Hematopoietic multipotent progenitor cell (in vitro differentiated cells): Measurements from ENCODE around the gene CDC40. TPM values are rescaled to one million over a fixed set of nuclear protein-coding genes. Genes with fewer than 3 reads are reported as not detected.
"Not testable (repeated sequence)": the region's sequence is repeated elsewhere in the genome, so short reads cannot be mapped to it uniquely, and the experiment has no call there.

Experiments
- DNase-seq, 3 donors: peaks; one replicate each; pipeline ENCODE4 v3.0.0-alpha.2; 2011 to 2015; ENCODE audit warnings: low read depth in 2 of 3, low spot score in 2 of 3
- total RNA-seq: library from RNA; depleted of rRNA; stranded (reverse); fragments of >200 nt; gene quantifications from one replicate; pipeline ENCODE4 v1.2.3, GENCODE V29; 2012

CDC40 gene
- total RNA-seq, 1 donor: 15.9 TPM

GRCh38 chr6:110266996-110267395, 86.8 kb downstream of the CDC40 start:
- no peak for DNase-seq

DNA sequence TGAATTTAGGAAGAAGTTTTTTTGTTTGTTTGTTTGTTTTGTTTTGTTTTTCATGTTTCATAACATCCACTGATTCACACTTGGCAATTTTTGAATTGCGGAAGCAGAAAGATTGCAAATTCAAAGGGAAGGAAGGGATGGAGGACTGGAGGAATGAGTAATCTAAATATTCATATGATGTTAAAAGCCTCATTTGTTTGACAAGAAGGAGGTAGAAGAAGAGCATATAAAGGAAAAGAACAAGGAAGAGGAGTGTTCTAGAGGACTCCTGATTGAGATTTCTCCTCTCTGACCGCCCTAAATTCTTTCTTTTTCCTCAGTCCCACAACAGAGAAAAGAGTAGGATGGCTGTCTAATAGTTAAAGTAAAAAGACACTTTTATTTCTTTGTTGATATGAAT, 89.4 kb downstream of the CDC40 start:
- no peak for DNase-seq

GRCh38 chr6:110270165-110270564, 89.9 kb downstream of the CDC40 start:
- no peak for DNase-seq

DNA sequence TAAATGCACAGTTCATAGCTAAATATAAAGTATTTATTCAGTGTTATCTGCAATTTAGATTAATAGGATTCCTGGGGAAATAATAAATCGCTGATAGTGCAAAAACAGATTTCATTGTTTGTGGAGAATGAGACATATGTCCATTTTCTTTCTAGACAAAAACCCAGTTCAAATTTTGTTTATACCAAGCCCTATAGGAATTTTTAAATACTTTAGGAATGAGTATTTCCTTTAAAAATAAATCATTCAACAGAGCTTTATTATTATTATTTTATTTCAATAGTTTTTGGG, 91.5 kb downstream of the CDC40 start:
- no peak for DNase-seq

DNA sequence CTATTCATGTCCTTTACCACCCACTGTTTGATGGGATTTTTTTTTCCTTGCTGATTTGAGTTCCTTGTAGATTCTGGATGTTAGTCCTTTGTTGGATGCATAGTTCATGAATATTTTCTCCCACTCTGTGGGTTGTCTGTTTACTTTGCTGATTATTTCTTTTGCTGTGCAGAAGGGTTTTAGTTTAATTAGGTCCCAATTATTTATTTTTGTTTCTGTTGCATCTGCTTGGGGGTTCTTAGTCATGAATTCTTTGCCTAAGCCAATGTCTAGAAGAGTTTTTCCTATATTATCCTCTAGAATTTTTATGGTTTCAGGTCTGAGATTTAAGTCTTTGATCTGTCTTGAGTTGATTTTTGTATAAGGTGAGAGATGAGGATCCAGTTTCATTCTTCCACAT, 92.6 kb downstream of the CDC40 start:
- DNase-seq: not testable (repeated sequence)

GRCh38 chr6:110277100-110277665, 97.0 kb downstream of the CDC40 start:
- no peak for DNase-seq

Other genes with a start within 250 kb of the CDC40 start
- gene GPR6, start 202.1 kb upstream of the CDC40 start, total RNA-seq: not detected
- gene WASF1, start 757 bp upstream of the CDC40 start, total RNA-seq: 12.7 TPM
- gene METTL24, start 177.9 kb downstream of the CDC40 start, total RNA-seq: 3.0 TPM
- 4.6 TPM for gene DDO, start 235.1 kb downstream of the CDC40 start, total RNA-seq